ENCODE results near the gene CSMD2. TPM values are rescaled to one million over a fixed set of nuclear protein-coding genes. Genes with fewer than 3 reads are reported as not detected.

Gene CSMD2
- total RNA-seq, 8 experiments from 2014 or later = 0.32 to 50.0 (median 1.2) TPM

DNA sequence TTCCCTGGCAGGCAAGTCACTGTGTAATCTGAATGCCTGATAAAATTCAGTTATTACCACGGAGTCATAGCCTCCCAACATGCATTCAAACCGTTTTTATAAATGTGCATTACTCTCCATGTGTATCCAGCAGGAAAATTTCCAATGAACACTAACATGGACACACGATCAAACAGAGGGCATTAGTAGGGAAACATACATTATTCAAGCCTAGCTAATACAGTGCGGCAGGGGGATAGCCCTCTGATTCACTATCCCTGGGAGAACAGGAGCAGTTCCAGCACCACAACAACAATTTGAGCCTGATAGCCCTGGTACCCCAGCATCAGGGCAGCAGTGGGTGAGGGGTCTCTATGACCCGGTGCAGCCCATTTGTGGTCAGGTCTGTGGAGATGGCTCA lies 337.0 kb downstream of the CSMD2 start:
- H3K27ac ChIP-seq = no peak overlapping the region
- peak in 5 of 8 experiments; percentile 37 to 95 (median 53) for ATAC-seq (replicated peaks in 6 of 8)
- WGBS, 10 experiments = 0 to 100% (median 39%) methylated on average over 1 to 5 of the region's 5 CpGs; no CpG with 5 or more reads in 2 of the 10 experiments
- in situ Hi-C loops (cut with MboI; ENCODE audit: low pct_unique_long_range_greater_than_20kb in 2 of 9, low sequenced_read_pairs in 9 of 9, unreplicated experiment in 9 of 9) = no loop called here
- H3K4me1 ChIP-seq (replicated peaks in 1 of 2) = no peaks in the 10 kb centered on the region
- no peak overlapping the region for H3K4me3 ChIP-seq

DNA sequence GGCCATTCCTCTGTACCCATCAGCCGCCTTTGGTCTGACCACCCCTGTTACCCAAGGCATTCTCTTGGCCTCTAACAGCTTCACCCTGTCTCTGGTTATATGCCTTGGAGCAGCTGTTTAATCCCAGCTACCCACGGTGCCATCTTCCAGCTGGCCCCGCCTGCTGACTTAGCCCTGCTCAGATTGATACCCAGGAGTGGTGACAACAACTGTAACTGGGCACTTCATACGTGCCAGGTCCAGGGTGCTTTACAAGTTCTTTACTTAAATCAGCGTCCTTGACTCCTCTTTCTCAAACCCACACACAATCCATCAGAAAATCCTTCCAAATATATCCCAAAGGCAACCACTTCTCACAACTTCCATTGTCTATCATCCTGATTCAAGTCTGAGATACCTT lies 338.3 kb downstream of the CSMD2 start:
- no peak overlapping the region for H3K4me3 ChIP-seq
- H3K4me1 ChIP-seq (replicated peaks in 1 of 2) = no peaks in the 10 kb centered on the region
- no peak for ATAC-seq (replicated peaks in 6 of 8)
- no peak overlapping the region for H3K27ac ChIP-seq
- 17 to 88% (median 78%) methylated on average over 1 to 5 of the region's 5 CpGs; no CpG with 5 or more reads in 2 of the 10 experiments for WGBS, 10 experiments
- in situ Hi-C loops (cut with MboI; ENCODE audit: low pct_unique_long_range_greater_than_20kb in 2 of 9, low sequenced_read_pairs in 9 of 9, unreplicated experiment in 9 of 9) = no loop called here

DNA sequence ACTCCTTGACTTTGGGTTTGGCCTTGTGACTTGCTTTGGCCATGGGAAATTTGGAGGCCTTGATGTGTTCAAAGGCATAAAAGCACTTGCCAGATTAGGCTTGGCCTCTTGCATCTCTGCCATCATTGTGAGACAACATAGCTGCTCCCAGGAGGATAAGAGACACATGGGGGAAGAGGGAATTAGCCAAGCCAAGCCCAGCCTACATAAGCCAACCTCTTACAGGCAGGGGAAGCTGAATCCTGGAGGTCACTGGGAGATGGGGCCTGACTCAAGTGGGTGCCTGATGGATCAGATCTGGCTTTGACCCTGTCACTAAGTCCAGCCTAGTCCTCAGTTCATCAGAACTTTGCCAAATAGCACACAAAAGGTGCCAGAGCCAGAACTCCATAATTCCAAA lies 338.7 kb downstream of the CSMD2 start:
- Histone ChIP-seq H3K4me1 (replicated peaks in 1 of 2) (no peaks in the 10 kb centered on the region), H3K27ac (no peak overlapping the region), H3K4me3 (no peak overlapping the region)
- in situ Hi-C loops (cut with MboI; ENCODE audit: low pct_unique_long_range_greater_than_20kb in 2 of 9, low sequenced_read_pairs in 9 of 9, unreplicated experiment in 9 of 9) = no loop called here
- ATAC-seq (replicated peaks in 6 of 8) = no peak

DNA sequence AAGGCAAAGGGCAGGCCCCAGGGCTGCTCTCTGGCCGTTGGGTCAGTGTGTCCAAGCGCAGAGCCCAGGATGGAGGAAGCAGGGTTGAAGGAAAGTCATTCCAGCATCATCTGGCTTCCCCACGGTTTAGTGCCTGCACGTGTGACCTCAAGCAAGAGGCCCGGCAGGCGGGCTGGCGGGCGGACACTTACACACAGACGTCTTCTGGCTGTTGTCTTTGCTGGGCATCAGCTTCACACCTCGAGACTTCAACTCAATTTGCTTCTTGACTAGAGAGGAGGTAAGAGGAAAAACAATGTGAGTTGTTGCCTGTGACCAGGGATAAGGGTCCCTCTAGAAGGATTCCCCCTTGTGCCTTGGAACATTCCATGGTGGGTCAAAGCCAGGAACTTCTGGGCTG lies 339.5 kb downstream of the CSMD2 start:
- H3K27ac ChIP-seq = no peak overlapping the region
- in situ Hi-C loops (cut with MboI; ENCODE audit: low pct_unique_long_range_greater_than_20kb in 2 of 9, low sequenced_read_pairs in 9 of 9, unreplicated experiment in 9 of 9) = no loop called here
- ATAC-seq (replicated peaks in 6 of 8) = no peak
- H3K4me3 ChIP-seq = no peak overlapping the region
- WGBS, 10 experiments = 58 to 84% (median 81%) methylated on average over 1 to 10 of the region's 10 CpGs; no CpG with 5 or more reads in 2 of the 10 experiments
- no peaks in the 10 kb centered on the region for H3K4me1 ChIP-seq (replicated peaks in 1 of 2)

DNA sequence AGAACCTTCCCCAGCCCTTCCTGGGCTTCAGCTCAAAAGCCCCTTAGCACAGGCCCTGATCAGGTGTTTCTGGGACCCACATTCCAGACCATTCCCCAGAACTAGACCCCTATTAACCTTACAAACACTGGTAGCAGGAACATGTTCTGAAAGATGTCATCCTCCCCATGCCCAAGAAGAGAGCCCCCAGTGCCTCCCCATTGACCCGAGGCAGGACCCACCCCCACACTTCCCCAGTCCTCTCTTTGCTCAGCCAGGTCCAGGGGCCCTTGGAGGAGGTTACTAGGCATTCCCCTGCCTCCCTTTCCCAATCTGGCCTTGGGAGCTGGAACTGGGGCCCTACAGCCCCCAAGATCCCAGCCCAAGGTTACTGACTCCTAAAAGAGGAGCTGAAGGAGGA lies 340.1 kb downstream of the CSMD2 start:
- no peak overlapping the region for H3K4me3 ChIP-seq
- no peak overlapping the region for H3K27ac ChIP-seq
- in situ Hi-C loops (cut with MboI; ENCODE audit: low pct_unique_long_range_greater_than_20kb in 2 of 9, low sequenced_read_pairs in 9 of 9, unreplicated experiment in 9 of 9) = no loop called here
- 40% methylated on average over 1 of the region's 1 CpG; no CpG with 5 or more reads in 9 of the 10 experiments for WGBS, 10 experiments
- no peak for ATAC-seq (replicated peaks in 6 of 8)
- no peaks in the 10 kb centered on the region for H3K4me1 ChIP-seq (replicated peaks in 1 of 2)

DNA sequence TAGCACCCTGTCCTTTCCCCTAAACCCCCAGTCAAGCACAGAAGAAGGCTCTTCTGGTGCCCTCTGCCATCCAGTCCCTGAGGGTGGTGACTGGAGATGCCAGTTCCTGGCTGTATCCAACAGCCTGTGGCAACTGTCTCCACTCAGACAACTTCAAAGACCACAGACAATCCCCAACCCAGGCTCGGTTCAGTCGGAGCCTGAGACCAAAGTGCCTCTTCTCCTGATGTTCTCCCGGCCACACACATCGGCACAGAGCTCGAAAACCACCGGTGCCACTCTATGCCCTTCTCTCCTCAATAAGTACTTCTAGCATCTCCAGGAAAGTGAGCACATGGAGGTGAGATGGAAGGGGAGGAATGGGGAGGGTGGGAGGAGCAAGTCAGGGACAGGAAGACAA lies 340.7 kb downstream of the CSMD2 start:
- H3K27ac ChIP-seq = no peak overlapping the region
- no peak overlapping the region for H3K4me3 ChIP-seq
- ATAC-seq (replicated peaks in 6 of 8) = no peak
- H3K4me1 ChIP-seq (replicated peaks in 1 of 2) = no peaks in the 10 kb centered on the region
- in situ Hi-C loops (cut with MboI; ENCODE audit: low pct_unique_long_range_greater_than_20kb in 2 of 9, low sequenced_read_pairs in 9 of 9, unreplicated experiment in 9 of 9) = no loop called here
- WGBS, 10 experiments = 78 to 93% (median 80%) methylated on average over 3 to 6 of the region's 6 CpGs; no CpG with 5 or more reads in 7 of the 10 experiments

DNA sequence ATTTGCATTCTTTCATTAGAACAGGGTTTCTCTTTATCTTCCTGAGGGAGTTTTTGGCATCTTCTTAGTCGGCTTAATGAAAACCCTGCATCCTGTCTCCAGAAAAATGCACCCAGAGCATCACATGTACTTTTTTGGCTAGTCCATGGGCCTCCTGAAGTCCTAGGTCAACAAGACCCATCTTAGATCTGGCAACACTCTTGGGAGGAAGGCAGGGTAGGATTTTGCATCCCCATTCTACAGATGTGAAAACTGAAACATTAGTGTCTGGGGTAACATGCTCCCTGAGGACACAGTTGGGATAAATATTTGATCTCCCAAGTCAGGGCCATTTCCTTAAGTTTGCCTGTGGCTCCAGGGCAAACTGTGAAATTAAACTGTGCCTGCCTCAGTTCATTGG lies 341.2 kb downstream of the CSMD2 start:
- H3K4me3 ChIP-seq = no peak overlapping the region
- in situ Hi-C loops (cut with MboI; ENCODE audit: low pct_unique_long_range_greater_than_20kb in 2 of 9, low sequenced_read_pairs in 9 of 9, unreplicated experiment in 9 of 9) = no loop called here
- 50 to 92% (median 88%) methylated on average over 1 of the region's 1 CpG; no CpG with 5 or more reads in 3 of the 10 experiments for WGBS, 10 experiments
- no peaks in the 10 kb centered on the region for H3K4me1 ChIP-seq (replicated peaks in 1 of 2)
- no peak overlapping the region for H3K27ac ChIP-seq
- no peak for ATAC-seq (replicated peaks in 6 of 8)

DNA sequence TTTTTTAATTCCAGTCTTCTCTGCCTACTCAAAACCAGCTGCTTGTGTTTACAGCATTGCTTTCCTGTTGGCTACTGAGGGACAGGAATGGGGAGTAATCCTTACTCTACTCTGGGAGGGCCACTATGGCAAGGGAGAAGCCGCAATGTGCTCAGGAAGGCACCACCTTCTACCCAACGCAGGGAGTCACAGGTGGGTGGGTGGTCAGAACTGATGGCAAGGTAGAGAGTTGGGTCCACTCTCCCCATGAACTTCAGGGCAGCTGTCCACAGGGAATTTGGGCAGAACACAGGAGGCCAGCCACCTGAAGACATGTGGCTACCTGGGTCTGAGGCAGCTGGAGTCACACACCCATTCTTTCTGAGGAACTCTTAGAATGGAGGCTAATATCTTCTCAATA lies 341.6 kb downstream of the CSMD2 start:
- Histone ChIP-seq H3K27ac (no peak overlapping the region), H3K4me1 (replicated peaks in 1 of 2) (no peaks in the 10 kb centered on the region), H3K4me3 (no peak overlapping the region)
- in situ Hi-C loops (cut with MboI; ENCODE audit: low pct_unique_long_range_greater_than_20kb in 2 of 9, low sequenced_read_pairs in 9 of 9, unreplicated experiment in 9 of 9) = no loop called here
- 83 to 100% (median 100%) methylated on average over 1 to 2 of the region's 2 CpGs; no CpG with 5 or more reads in 6 of the 10 experiments for WGBS, 10 experiments
- no peak for ATAC-seq (replicated peaks in 6 of 8)

DNA sequence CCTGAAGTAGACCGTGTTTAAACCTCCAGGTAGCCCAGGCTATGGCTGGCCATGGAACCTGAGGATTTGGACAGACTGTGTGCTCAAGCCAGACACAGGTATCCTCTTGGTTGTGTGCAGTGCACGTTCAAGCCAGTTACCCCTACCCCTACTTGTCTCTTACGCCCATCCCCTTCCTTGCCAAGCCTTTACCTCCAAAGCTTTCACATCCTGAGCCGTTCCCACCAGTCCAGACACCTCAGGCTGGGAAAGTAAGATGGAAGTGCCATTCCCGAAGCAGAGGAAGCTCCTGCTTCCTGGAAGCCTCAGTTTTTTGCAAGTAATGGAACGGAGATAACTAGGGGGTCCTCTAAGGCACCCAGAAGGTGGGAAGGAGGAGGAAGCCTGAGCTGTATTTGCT lies 342.6 kb downstream of the CSMD2 start:
- in situ Hi-C loops (cut with MboI; ENCODE audit: low pct_unique_long_range_greater_than_20kb in 2 of 9, low sequenced_read_pairs in 9 of 9, unreplicated experiment in 9 of 9) = no loop called here
- 40 to 78% (median 56%) methylated on average over 1 to 5 of the region's 6 CpGs; no CpG with 5 or more reads in 4 of the 10 experiments for whole genome bisulfite sequencing, 10 experiments
- ATAC-seq (replicated peaks in 6 of 8) = no peak
- Histone ChIP-seq H3K27ac (no peak overlapping the region), H3K4me1 (replicated peaks in 1 of 2) (no peaks in the 10 kb centered on the region), H3K4me3 (no peak overlapping the region)

DNA sequence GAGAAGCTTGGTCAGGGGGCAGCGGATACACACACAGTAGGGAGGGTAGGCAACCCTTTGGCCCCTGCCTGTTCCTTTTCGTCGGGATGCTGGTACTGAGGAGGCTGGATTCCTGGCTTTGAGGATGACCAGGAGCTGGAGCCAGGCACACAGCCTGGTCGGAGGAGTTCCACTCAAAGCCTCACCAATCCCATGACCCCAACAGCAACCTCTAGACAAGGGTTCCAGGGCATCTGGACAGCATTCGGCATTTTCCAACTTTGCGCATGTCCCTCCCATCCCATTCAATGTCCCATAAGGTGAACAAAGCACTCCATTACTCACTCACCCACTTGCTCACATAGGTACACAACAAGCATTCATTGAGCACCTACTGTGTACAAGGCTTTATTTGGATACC lies 343.7 kb downstream of the CSMD2 start:
- in situ Hi-C loops (cut with MboI; ENCODE audit: low pct_unique_long_range_greater_than_20kb in 2 of 9, low sequenced_read_pairs in 9 of 9, unreplicated experiment in 9 of 9) = no loop called here
- WGBS, 10 experiments = 82 to 100% (median 88%) methylated on average over 1 to 6 of the region's 6 CpGs; no CpG with 5 or more reads in 4 of the 10 experiments
- no peak overlapping the region for H3K4me3 ChIP-seq
- no peak for ATAC-seq (replicated peaks in 6 of 8)
- H3K4me1 ChIP-seq (replicated peaks in 1 of 2) = no peaks in the 10 kb centered on the region
- no peak overlapping the region for H3K27ac ChIP-seq

DNA sequence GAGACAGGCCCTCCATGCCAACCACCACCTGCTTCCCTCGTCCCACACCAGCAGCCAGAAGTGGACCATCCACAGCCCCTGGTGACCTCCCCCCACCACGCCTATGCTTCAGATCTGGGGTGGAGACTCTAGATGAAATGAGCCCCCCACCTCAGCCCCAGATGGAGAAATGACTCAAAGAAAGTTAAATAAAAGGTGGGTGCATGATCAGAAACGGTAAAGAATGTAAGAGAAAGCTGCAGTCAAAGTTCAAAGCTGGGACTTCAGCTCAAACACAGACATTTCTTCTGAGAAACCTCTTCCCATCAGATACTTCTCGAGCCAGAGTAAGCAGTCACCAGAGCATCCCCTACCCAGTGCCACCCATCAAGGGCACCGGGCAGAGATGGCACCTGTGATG lies 344.2 kb downstream of the CSMD2 start:
- no peak for ATAC-seq (replicated peaks in 6 of 8)
- Histone ChIP-seq H3K4me3 (no peak overlapping the region), H3K4me1 (replicated peaks in 1 of 2) (no peaks in the 10 kb centered on the region), H3K27ac (no peak overlapping the region)
- in situ Hi-C loops (cut with MboI; ENCODE audit: low pct_unique_long_range_greater_than_20kb in 2 of 9, low sequenced_read_pairs in 9 of 9, unreplicated experiment in 9 of 9) = no loop called here
- 29 to 100% (median 79%) methylated on average over 1 to 4 of the region's 5 CpGs; no CpG with 5 or more reads in 4 of the 10 experiments for WGBS, 10 experiments

DNA sequence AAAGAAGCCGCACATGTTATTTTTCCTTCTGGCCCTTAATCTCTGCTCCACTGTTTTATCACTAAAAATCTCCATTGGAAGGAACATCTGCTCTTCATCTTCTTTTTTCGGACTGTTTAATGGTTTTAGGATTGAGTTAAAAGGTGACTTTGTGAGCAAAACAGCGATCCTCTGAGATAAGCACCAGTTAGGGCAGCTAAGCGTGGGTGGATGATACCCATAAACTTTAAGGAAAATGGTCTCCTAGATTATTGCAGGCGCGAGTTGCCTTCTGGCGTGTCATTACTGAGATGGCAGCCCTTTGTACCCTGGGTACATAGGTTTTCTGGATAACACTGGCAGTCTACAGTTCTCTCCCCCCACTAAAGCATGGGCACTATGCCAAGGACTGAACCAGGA lies 345.1 kb downstream of the CSMD2 start:
- H3K4me3 ChIP-seq = no peak overlapping the region
- no peak overlapping the region for H3K27ac ChIP-seq
- ATAC-seq (replicated peaks in 6 of 8) = no peak
- in situ Hi-C loops (cut with MboI; ENCODE audit: low pct_unique_long_range_greater_than_20kb in 2 of 9, low sequenced_read_pairs in 9 of 9, unreplicated experiment in 9 of 9) = no loop called here
- no peaks in the 10 kb centered on the region for H3K4me1 ChIP-seq (replicated peaks in 1 of 2)
- whole genome bisulfite sequencing, 10 experiments = 40 to 93% (median 70%) methylated on average over 1 to 7 of the region's 7 CpGs; no CpG with 5 or more reads in 1 of the 10 experiments

DNA sequence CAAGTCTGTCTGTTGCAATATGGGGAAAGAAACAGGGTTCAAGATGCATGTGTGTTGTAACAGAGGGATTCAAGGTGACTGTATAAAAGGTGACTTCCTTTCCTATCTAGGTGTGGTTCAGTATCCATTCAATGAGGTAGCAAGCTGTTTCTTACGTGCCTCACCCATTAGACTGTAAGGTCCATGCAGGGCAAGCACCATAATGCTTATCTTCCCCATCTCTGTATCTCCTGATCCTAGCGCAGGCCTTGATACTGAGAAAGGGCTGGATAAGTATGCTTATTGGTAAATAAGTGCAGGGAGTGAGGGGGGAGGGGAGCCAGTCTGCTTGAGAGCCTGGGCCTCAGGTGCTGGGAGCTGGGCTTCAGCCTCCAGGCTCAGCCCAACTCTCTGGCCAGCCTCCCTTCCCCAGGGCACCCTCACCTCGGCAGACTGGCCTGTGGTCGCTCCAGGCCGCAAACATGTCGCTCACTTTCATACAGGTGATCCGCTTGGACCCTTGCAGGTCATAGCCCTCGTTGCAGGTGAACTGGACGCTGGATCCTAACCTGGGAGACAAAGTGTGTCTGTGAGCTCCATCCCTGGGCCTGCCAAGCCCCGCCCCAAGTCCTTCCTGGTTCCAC lies 345.6 kb downstream of the CSMD2 start:
- in situ Hi-C loops (cut with MboI; ENCODE audit: low pct_unique_long_range_greater_than_20kb in 2 of 9, low sequenced_read_pairs in 9 of 9, unreplicated experiment in 9 of 9) = no loop called here
- 61 to 93% (median 82%) methylated on average over 2 to 9 of the region's 10 CpGs; no CpG with 5 or more reads in 4 of the 10 experiments for WGBS, 10 experiments
- Histone ChIP-seq H3K4me1 (replicated peaks in 1 of 2) (no peaks in the 10 kb centered on the region), H3K4me3 (no peak overlapping the region), H3K27ac (no peak overlapping the region)
- no peak for ATAC-seq (replicated peaks in 6 of 8)

DNA sequence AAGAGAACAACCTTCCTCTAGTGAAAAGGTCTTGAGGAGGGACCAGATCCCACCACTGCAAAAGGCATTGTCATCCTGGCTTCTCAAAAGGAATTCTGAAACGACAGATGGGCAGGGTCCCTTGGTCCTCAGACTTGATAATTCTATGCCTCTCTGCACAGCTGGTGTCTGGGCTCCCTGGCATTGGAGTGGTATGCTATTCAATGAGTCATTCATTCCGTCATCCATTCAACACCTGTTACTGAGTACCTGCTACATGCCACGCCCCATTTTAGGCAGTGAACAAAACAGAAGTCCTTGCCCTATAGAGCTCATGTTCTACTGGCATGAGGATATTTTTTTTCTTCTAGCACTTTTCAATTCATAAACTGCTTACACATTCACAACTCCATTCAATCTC lies 347.0 kb downstream of the CSMD2 start:
- Histone ChIP-seq H3K4me1 (replicated peaks in 1 of 2) (no peaks in the 10 kb centered on the region), H3K4me3 (no peak overlapping the region), H3K27ac (no peak overlapping the region)
- WGBS, 10 experiments = 38 to 90% (median 84%) methylated on average over 1 to 3 of the region's 3 CpGs; no CpG with 5 or more reads in 2 of the 10 experiments
- in situ Hi-C loops (cut with MboI; ENCODE audit: low pct_unique_long_range_greater_than_20kb in 2 of 9, low sequenced_read_pairs in 9 of 9, unreplicated experiment in 9 of 9) = no loop called here
- no peak for ATAC-seq (replicated peaks in 6 of 8)

All from motor neuron (in vitro differentiated cells).